Endothelial cell of umbilical vein (primary cell): Measurements from ENCODE around the gene SHOX. TPM values are rescaled to one million over a fixed set of nuclear protein-coding genes. Genes with fewer than 3 reads are reported as not detected.
"Not testable (repeated sequence)": the region's sequence is repeated elsewhere in the genome, so short reads cannot be mapped to it uniquely, and the experiment has no call there.

ENCODE experiments used
- BruUV-seq: library from RNA; stranded (reverse); fragments of 400-500 nt; replicated peaks from 2 replicates; lab custom pipeline; 2021; lab: Mats Ljungman, UMichigan
- CTCF ChIA-PET: fragments of 300-600, 350-600 bp; sonication (Branson Sonifier 250); formaldehyde crosslinking; loops from one replicate; lab custom pipeline; 2021; ENCODE audit warnings: antibody characterized with exemption, inconsistent platforms; lab: Charles Lee
- POLR2A ChIA-PET: fragments of 300-600, 350-600 bp; sonication (Branson Sonifier 250); formaldehyde crosslinking; loops from one replicate; lab custom pipeline; 2021; ENCODE audit warnings: antibody characterized with exemption, inconsistent platforms; lab: Charles Lee
- DNase-seq: peaks from one replicate; pipeline ENCODE4 v3.0.0-alpha.2; 2011; ENCODE audit warnings: low read depth, low spot score
- FAIRE-seq: peaks from 2 replicates; lab custom pipeline; 2011; peaks lifted over from hg19 to GRCh38; lab: Jason Lieb, UNC
- H2AFZ ChIP-seq: 2 replicates; pipeline ENCODE4 v1.6.0; 2012; ENCODE audit warnings: low read depth, low read length, control low read depth, inconsistent platforms
- H3K27ac ChIP-seq: 2 replicates; pipeline ENCODE4 v1.5.1; 2011; ENCODE audit warnings: low read depth, mild to moderate bottlenecking, control low read depth, low read length, moderate library complexity; ENCODE audit not compliant: insufficient read depth
- H3K27me3 ChIP-seq, 2 experiments: 2 replicates each; pipeline versions ENCODE4 v1.6.0 to v1.6.1; 2011; ENCODE audit warnings: low read length in 2 of 2, mixed read lengths in 1 of 2; ENCODE audit not compliant: control insufficient read depth in 2 of 2, insufficient read depth in 2 of 2
- H3K36me3 ChIP-seq, 2 experiments: 2 replicates in 1 of 2; 3 replicates in 1 of 2; pipeline ENCODE4 v1.5.1; 2011; ENCODE audit warnings: low read length in 2 of 2, mild to moderate bottlenecking in 1 of 2, moderate library complexity in 1 of 2; ENCODE audit not compliant: control insufficient read depth in 2 of 2, insufficient read depth in 2 of 2; ENCODE audit errors: extremely low read depth in 1 of 2
- H3K4me1 ChIP-seq: 3 replicates; pipeline ENCODE4 v1.5.1; 2011; ENCODE audit warnings: mild to moderate bottlenecking, low read length; ENCODE audit not compliant: control insufficient read depth, insufficient read depth; ENCODE audit errors: extremely low read depth
- H3K4me2 ChIP-seq: 2 replicates; pipeline ENCODE4 v1.6.1; 2011; ENCODE audit warnings: low read length, control low read depth, mixed read lengths; ENCODE audit not compliant: insufficient read depth
- H3K4me3 ChIP-seq, 3 experiments: fragments of 200-600 bp in 1 of 3; sonication (generic), shearing (Covaris generic) in 1 of 3; replicated peaks in 1 of 3; 2 replicates each; pipeline ENCODE4 v1.5.1; 2011 to 2016; ENCODE audit warnings: control low read depth in 3 of 3, low read length in 3 of 3, mild to moderate bottlenecking in 2 of 3, inconsistent platforms in 1 of 3, low read depth in 1 of 3, moderate library complexity in 1 of 3; ENCODE audit not compliant: insufficient read depth in 1 of 3
- H3K79me2 ChIP-seq: 2 replicates; pipeline ENCODE4 v1.6.0; 2012; ENCODE audit warnings: low read length, inconsistent platforms; ENCODE audit not compliant: control insufficient read depth, insufficient read depth
- H3K9ac ChIP-seq: replicated peaks from 2 replicates; pipeline ENCODE3; 2011; ENCODE audit warnings: low read length, control low read depth; ENCODE audit not compliant: insufficient read depth; ENCODE audit errors: extremely low read depth
- H3K9me1 ChIP-seq: replicated peaks from 3 replicates; pipeline ENCODE4 v1.6.0; 2011; ENCODE audit warnings: mild to moderate bottlenecking, low read length; ENCODE audit not compliant: control insufficient read depth, insufficient read depth; ENCODE audit errors: extremely low read depth
- H3K9me3 ChIP-seq: replicated peaks from 2 replicates; pipeline ENCODE4 v1.5.1; 2012; ENCODE audit warnings: low read length, inconsistent platforms; ENCODE audit not compliant: control insufficient read depth, insufficient read depth
- H4K20me1 ChIP-seq: replicated peaks from 2 replicates; pipeline ENCODE3; 2011; ENCODE audit warnings: mild to moderate bottlenecking, low read length; ENCODE audit not compliant: control insufficient read depth, insufficient read depth; ENCODE audit errors: extremely low read depth
- EZH2 ChIP-seq: IDR thresholded peaks from 2 replicates; pipeline ENCODE4 v1.6.1; 2012; ENCODE audit warnings: borderline replicate concordance, low read depth, mild to moderate bottlenecking, moderate library complexity, low read length, inconsistent platforms; ENCODE audit not compliant: severe bottlenecking
- JUN ChIP-seq: IDR thresholded peaks from 2 replicates; pipeline ENCODE4 v1.6.1; 2011; ENCODE audit warnings: borderline replicate concordance, low read depth; ENCODE audit not compliant: insufficient read length, insufficient read depth
- MYC ChIP-seq: IDR thresholded peaks from one replicate; pipeline ENCODE4 v1.6.1; 2011; ENCODE audit warnings: mild to moderate bottlenecking, low read depth, low read length
- POLR2AphosphoS5 ChIP-seq: IDR thresholded peaks from 2 replicates; pipeline ENCODE4 v1.6.1; 2012; ENCODE audit warnings: low read depth, mild to moderate bottlenecking, control low read depth, low read length, moderate library complexity; ENCODE audit not compliant: insufficient read depth
- dilution Hi-C: fragments of 300-500 bp; cut with MboI; formaldehyde crosslinking; loops from one replicate; pipeline ENCODE4 v1.15.0; 2019; ENCODE audit warnings: low sequenced_read_pairs; ENCODE audit not compliant: extremely low pct_ligation_motif_present
- intact Hi-C: fragments of 100-400 bp; cut with micrococcal nuclease; formaldehyde crosslinking; loops from one replicate; pipeline ENCODE4 v1.10.0; 2022
- polyA plus RNA-seq, 4 experiments: library from polyadenylated mRNA; depleted of rRNA in 3 of 4; stranded (reverse) in 3 of 4; unstranded in 1 of 4; fragments of >200 nt; gene quantifications; 2 replicates each; pipeline versions ENCODE4 v1.2.1 to v1.2.3, GENCODE V29; 2011 to 2012; ENCODE audit warnings: missing spikeins in 1 of 4
- total RNA-seq: library from RNA; stranded (reverse); gene quantifications from 2 replicates; pipeline ENCODE4 v1.2.3, GENCODE V29; 2021

SHOX gene
- total and polyA plus RNA-seq, 2 donors (not counting 3 experiments of a cell fraction or from before 2014, with no cell fraction given): not detected

DNA sequence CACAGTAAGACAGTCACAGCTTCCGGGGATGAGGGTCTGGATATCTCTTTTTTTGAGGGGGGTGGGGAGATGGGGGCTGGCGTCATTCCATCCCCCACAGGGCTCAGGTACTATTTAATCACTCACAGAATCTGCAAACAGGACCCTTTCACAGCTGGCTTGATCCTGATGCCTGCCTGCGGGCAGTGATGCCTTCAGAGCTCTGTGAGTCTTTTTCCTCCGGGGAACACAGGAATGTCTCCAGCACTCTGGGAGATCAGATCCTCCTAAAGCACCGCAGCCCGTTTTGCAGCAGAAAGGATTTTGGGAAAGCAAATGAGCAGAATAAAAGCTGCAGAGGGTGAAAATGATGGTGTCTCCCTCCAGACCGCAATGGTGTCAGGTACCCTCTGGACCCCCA lies 13.2 kb upstream of the SHOX start:
- CTCF ChIA-PET: no interaction called here
- FAIRE-seq: no peak

DNA sequence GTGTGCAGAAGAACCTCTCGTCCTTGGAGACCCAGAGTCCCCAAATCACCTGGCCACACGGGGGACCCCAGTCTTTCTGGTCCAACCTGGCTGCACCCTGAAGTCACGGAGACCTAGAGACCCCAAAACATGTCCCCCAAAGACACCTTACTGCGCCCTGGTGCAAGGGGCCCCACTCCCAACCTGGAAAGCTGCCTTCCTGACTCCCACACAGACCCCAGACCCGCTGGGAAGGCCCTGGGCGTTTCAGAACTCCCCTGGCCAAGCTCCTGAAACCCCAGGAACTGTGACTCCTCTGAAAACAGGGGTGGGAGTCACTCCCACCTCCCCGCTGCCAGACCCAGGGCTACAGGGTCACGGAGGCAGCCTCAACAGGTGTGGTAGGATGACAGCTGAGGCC lies 12.7 kb upstream of the SHOX start:
- no peaks in the 10 kb centered on the region for H4K20me1 ChIP-seq
- ChIA-PET CTCF (no interaction called here), POLR2A (no interaction called here)
- no peak for DNase-seq
- intact Hi-C loops: no loop called here
- H3K27ac ChIP-seq: no peak overlapping the region
- H3K4me3 ChIP-seq: no peak overlapping the region
- dilution Hi-C loops: no loop called here
- TF ChIP-seq EZH2: no peak
- TF ChIP-seq JUN: no peak
- TF ChIP-seq MYC: no peak
- H3K27me3 ChIP-seq: peaks cover 0 to 4% of the 10 kb centered on the region in 2 experiments
- H3K4me1 ChIP-seq: no peaks in the 10 kb centered on the region
- H3K9ac ChIP-seq: no peak overlapping the region
- no peaks in the 10 kb centered on the region for H3K79me2 ChIP-seq
- H2AFZ ChIP-seq: no peak overlapping the region
- peaks cover 2% of the 10 kb centered on the region for H3K9me3 ChIP-seq
- H3K4me2 ChIP-seq: no peak overlapping the region
- no peak for FAIRE-seq
- H3K36me3 ChIP-seq: no peaks in the 10 kb centered on the region
- H3K9me1 ChIP-seq: no peaks in the 10 kb centered on the region
- no TSS peak for BruUV-seq

More for the DNA sequence above, 13.2 kb upstream of the SHOX start:
- intact Hi-C loops: no loop called here
- no peak overlapping the region for H3K27ac ChIP-seq
- POLR2A ChIA-PET: no interaction called here
- no peak for DNase-seq
- H3K4me1 ChIP-seq: no peaks in the 10 kb centered on the region
- dilution Hi-C loops: no loop called here
- no peak for TF ChIP-seq MYC
- TF ChIP-seq POLR2AphosphoS5: no peak
- TF ChIP-seq EZH2: no peak
- no peaks in the 10 kb centered on the region for H3K9me1 ChIP-seq
- H3K27me3 ChIP-seq: peaks cover 0 to 4% of the 10 kb centered on the region in 2 experiments
- no peak overlapping the region for H2AFZ ChIP-seq
- H3K79me2 ChIP-seq: no peaks in the 10 kb centered on the region
- peaks cover 2% of the 10 kb centered on the region for H3K9me3 ChIP-seq
- H4K20me1 ChIP-seq: no peaks in the 10 kb centered on the region
- no peak overlapping the region for H3K4me3 ChIP-seq
- no TSS peak for BruUV-seq
- H3K9ac ChIP-seq: no peak overlapping the region
- no peaks in the 10 kb centered on the region for H3K36me3 ChIP-seq
- no peak overlapping the region for H3K4me2 ChIP-seq

DNA sequence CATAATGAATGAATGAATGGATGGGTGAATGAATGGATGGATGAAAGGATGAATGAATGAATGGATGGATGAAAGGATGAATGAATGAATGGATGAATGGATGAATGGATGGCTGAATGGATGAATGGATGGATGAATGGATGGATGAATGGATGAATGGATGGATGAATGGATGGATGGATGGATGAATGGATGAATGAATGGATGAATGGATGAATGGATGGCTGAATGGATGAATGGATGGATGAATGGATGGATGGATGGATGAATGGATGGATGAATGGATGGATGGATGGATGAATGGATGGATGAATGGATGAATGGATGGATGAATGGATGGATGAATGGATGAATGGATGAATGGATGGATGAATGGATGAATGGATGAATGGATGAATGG lies 12.3 kb upstream of the SHOX start:
- H3K4me1 ChIP-seq, H3K9ac ChIP-seq, DNase-seq, H3K9me3 ChIP-seq, H3K4me3 ChIP-seq, H3K79me2 ChIP-seq, H4K20me1 ChIP-seq, H2AFZ ChIP-seq, H3K36me3 ChIP-seq, dilution Hi-C loops, H3K27ac ChIP-seq, H3K9me1 ChIP-seq, CTCF ChIA-PET, intact Hi-C loops, FAIRE-seq, BruUV-seq, POLR2A ChIA-PET, H3K27me3 ChIP-seq, H3K4me2 ChIP-seq: not testable (repeated sequence)
